ENCODE measurements around the gene RNASEH2C.

DNA sequence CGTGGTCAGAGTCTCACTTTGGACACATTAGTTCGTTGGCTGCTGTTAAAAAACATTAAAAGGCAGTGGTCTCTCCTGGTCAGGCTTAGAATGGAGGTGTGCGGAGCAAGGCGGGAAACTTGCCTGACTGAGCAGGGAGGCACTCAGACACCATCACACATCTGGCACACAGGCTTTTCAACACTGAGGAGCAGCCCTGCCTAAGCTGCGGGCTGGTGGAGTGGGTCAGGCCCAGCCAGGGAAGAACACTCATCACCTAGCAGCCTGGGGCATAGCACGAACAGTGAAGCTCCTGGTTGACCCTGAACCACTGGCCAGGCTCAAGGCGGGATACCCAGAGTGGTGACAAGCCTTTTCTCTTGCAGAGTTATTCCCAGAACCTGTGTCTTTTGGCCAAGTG is 4.3 kb downstream of the RNASEH2C start:
- TF ChIP-seq POLR2AphosphoS5 (IDR thresholded peaks at IDR 0.05; ENCODE audit: low read depth, low read length): no peak; the same call in 1 of the 2 replicates
- TF ChIP-seq, protein P1, sequence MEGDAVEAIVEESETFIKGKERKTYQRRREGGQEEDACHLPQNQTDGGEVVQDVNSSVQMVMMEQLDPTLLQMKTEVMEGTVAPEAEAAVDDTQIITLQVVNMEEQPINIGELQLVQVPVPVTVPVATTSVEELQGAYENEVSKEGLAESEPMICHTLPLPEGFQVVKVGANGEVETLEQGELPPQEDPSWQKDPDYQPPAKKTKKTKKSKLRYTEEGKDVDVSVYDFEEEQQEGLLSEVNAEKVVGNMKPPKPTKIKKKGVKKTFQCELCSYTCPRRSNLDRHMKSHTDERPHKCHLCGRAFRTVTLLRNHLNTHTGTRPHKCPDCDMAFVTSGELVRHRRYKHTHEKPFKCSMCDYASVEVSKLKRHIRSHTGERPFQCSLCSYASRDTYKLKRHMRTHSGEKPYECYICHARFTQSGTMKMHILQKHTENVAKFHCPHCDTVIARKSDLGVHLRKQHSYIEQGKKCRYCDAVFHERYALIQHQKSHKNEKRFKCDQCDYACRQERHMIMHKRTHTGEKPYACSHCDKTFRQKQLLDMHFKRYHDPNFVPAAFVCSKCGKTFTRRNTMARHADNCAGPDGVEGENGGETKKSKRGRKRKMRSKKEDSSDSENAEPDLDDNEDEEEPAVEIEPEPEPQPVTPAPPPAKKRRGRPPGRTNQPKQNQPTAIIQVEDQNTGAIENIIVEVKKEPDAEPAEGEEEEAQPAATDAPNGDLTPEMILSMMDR (IDR thresholded peaks at IDR 0.05): no peak
- no peak for TF ChIP-seq SIN3A (IDR thresholded peaks at IDR 0.05; ENCODE audit: borderline replicate concordance, insufficient read depth, low read depth, low read length)

All from Panc1 (cell line).